ENCODE data around the gene RMC1. TPM values are rescaled to one million over a fixed set of nuclear protein-coding genes. Genes with fewer than 3 reads are reported as not detected.

The RMC1 gene
- total RNA-seq, 2 donors from 2014 or later = 12.0 to 28.5 TPM

DNA sequence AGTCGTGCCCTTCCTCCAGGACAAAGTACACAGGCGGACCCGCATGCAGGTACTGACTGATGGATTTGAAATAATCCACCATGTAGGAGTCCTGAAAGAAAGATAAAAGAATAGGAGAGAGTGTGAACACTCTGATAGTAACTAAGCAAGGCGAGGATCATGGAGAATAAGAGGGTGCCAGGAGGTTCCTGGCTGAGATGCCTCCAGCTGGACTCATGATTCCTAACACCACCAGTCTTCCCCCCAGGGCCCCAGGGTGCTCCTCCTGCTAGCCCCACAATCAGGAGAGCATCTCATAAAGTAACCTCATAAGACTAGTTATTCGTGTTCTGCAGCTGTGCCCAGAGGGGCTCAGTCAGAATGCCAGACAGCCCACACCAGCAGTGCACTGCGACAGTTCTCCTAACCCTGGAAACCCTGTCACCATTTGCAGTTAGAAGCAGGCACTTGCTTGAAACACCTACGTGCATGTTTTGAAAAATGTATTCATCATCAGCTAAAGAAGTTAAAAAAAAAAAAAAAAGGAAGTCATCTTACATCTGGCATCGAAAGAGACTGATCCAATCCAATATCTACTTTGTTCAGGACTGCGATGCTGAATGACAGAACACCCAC lies 36.7 kb downstream of the RMC1 start:
- peaks cover 3 to 28% of the 10 kb centered on the region in 2 donors for H3K36me3 ChIP-seq
- TF ChIP-seq POLR2A (IDR thresholded peaks at IDR 0.05) (no peak), POLR2AphosphoS5 (IDR thresholded peaks at IDR 0.05) (no peak)
- TF ChIP-seq, protein P1, sequence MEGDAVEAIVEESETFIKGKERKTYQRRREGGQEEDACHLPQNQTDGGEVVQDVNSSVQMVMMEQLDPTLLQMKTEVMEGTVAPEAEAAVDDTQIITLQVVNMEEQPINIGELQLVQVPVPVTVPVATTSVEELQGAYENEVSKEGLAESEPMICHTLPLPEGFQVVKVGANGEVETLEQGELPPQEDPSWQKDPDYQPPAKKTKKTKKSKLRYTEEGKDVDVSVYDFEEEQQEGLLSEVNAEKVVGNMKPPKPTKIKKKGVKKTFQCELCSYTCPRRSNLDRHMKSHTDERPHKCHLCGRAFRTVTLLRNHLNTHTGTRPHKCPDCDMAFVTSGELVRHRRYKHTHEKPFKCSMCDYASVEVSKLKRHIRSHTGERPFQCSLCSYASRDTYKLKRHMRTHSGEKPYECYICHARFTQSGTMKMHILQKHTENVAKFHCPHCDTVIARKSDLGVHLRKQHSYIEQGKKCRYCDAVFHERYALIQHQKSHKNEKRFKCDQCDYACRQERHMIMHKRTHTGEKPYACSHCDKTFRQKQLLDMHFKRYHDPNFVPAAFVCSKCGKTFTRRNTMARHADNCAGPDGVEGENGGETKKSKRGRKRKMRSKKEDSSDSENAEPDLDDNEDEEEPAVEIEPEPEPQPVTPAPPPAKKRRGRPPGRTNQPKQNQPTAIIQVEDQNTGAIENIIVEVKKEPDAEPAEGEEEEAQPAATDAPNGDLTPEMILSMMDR (IDR thresholded peaks at IDR 0.05) = no peak

DNA sequence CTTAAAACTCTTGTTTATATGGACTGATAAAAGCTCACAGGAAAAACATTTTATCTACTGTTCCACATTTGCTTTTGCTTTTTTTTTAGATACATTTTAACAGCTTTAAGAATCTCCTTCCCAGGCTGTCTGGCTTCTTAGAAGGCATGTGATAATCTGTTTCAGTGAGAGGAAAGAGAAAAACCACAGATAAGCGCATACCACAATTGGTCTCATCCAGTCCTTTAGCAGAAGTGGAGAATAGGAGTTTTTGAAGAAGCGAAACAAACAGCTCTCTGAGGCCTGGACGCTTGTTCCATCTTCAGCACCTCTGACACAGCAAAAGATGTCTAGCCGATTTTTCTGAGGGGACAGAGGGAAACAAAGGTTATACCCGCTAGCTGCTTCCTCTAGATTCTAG lies 37.6 kb downstream of the RMC1 start:
- Histone ChIP-seq H3K9me3 (no peaks in the 10 kb centered on the region), H3K4me3 (no peak overlapping the region), H3K27me3 (replicated peaks; ENCODE audit: insufficient read depth) (no peaks in the 10 kb centered on the region), H3K36me3 (peaks cover 3 to 28% of the 10 kb centered on the region in 2 donors), H3K27ac (no peak overlapping the region), H3K4me1 (replicated peaks) (no peaks in the 10 kb centered on the region)
- no peak for DNase-seq (ENCODE audit: low spot score)
- intact Hi-C loops (cut with DNase I) = no loop called here
- 82% methylated on average over 5 of the region's 5 CpGs for WGBS
- TF ChIP-seq POLR2AphosphoS5 (IDR thresholded peaks at IDR 0.05) (no peak), POLR2A (IDR thresholded peaks at IDR 0.05) (no peak)
- TF ChIP-seq, protein P1 (IDR thresholded peaks at IDR 0.05) = no peak

More for the DNA sequence above, 36.7 kb downstream of the RMC1 start:
- Histone ChIP-seq H3K27ac (no peak overlapping the region), H3K9me3 (no peaks in the 10 kb centered on the region), H3K27me3 (replicated peaks; ENCODE audit: insufficient read depth) (no peaks in the 10 kb centered on the region), H3K4me1 (replicated peaks) (no peaks in the 10 kb centered on the region), H3K4me3 (no peak overlapping the region)
- DNase-seq (ENCODE audit: low spot score) = no peak
- 73% methylated on average over 9 of the region's 9 CpGs for WGBS
- intact Hi-C loops (cut with DNase I) = no loop called here

DNA sequence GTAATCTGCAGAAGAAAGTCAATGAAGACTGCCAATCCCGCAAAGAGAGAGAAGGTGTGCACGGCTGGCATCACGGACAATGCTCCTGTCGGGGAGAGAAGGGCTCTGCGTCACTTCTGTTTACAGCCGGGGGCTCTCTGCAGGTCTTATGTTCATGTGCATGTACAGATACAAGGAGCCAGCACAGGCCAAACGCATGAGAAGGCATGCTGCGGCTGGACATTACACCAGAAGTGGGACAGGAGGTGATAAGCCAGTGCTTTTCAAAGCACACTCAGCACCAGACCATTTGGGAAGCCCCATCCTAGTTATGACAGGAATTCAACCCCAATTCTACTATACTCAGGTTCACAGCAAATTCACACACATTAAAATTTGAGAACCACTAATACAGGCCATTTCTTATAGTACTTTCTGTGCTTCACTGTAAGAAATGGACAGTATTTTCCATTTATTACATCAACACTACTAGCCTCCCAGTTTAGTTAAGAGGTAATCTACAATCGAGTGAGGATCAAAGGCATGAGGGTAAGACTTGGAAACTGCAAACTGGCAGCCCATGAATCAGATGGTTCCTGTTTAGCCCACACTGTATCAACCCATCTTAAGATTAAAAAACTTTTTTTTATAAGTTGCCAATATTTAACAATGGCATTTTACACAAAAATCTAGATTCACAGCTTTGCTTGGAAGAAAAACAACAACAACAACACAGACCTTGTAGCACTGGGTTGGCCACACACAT lies 38.2 kb downstream of the RMC1 start:
- no peak for TF ChIP-seq POLR2AphosphoS5 (IDR thresholded peaks at IDR 0.05)
- no peak for TF ChIP-seq POLR2A (IDR thresholded peaks at IDR 0.05)
- TF ChIP-seq, protein P1 (IDR thresholded peaks at IDR 0.05) = no peak
- H3K27me3 ChIP-seq (replicated peaks; ENCODE audit: insufficient read depth) = no peaks in the 10 kb centered on the region
- WGBS = 83% methylated on average over 9 of the region's 9 CpGs
- no peak overlapping the region for H3K4me3 ChIP-seq
- no peaks in the 10 kb centered on the region for H3K4me1 ChIP-seq (replicated peaks)
- no peak for DNase-seq (ENCODE audit: low spot score)
- intact Hi-C loops (cut with DNase I) = no loop called here
- no peaks in the 10 kb centered on the region for H3K9me3 ChIP-seq
- H3K36me3 ChIP-seq = peaks cover 3 to 28% of the 10 kb centered on the region in 2 donors
- no peak overlapping the region for H3K27ac ChIP-seq

DNA sequence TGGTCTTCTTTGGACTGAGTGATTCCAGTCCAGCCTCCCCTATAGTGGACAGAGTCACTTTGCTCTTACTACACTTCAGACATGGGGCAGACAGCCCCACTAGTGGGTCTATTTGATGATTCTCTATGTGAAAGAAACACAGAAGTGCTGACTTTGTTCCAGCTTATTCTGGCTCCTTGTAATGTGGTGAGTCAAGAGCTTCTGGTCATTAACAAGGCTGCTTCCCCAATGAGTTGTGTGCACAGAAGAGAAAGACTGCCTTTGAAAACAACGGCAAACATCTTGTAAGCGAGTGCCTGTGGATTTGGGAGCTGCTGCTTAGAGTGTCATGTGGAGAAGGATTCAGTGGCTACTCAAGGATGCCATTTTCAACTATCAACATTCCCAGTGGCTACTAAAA lies 39.1 kb downstream of the RMC1 start:
- no peak for DNase-seq (ENCODE audit: low spot score)
- Histone ChIP-seq H3K27me3 (replicated peaks; ENCODE audit: insufficient read depth) (no peaks in the 10 kb centered on the region), H3K36me3 (peaks cover 5 to 28% of the 10 kb centered on the region in 2 donors), H3K9me3 (no peaks in the 10 kb centered on the region), H3K4me1 (replicated peaks) (no peaks in the 10 kb centered on the region), H3K27ac (no peak overlapping the region), H3K4me3 (no peak overlapping the region)
- TF ChIP-seq, protein P1 (IDR thresholded peaks at IDR 0.05) = no peak
- TF ChIP-seq POLR2AphosphoS5 (IDR thresholded peaks at IDR 0.05) = no peak
- no peak for TF ChIP-seq POLR2A (IDR thresholded peaks at IDR 0.05)
- WGBS = 98% methylated on average over 2 of the region's 2 CpGs
- intact Hi-C loops (cut with DNase I) = no loop called here
